Uterus (tissue), 4 donors: ENCODE data around the gene TRAPPC12. TPM values are rescaled to one million over a fixed set of nuclear protein-coding genes. Genes with fewer than 3 reads are reported as not detected.

Source experiments
- DNase-seq, 2 donors: peaks; one replicate each; pipeline ENCODE4 v3.0.0-alpha.2; 2019 to 2020
- H3K27ac ChIP-seq, 2 donors: fragments of 200-600 bp; sonication (generic); 1 replicate in 1 of 2; 2 replicates in 1 of 2; pipeline ENCODE4 v1.5.1; 2016 to 2018
- H3K27me3 ChIP-seq, 2 donors: fragments of 200-600 bp; sonication (generic); one replicate each; pipeline ENCODE4 v1.5.1; 2018 to 2019; ENCODE audit warnings: control low read depth in 1 of 2
- H3K36me3 ChIP-seq, 2 donors: fragments of 200-600 bp; sonication (generic); one replicate each; pipeline ENCODE4 v1.5.1; 2019; ENCODE audit warnings: control low read depth in 1 of 2
- H3K4me1 ChIP-seq, 2 donors: fragments of 200-600 bp; sonication (generic); one replicate each; pipeline ENCODE4 v1.5.1; 2018 to 2019; ENCODE audit warnings: control low read depth in 1 of 2
- H3K4me3 ChIP-seq, 2 donors: fragments of 200-600 bp; sonication (generic); 1 replicate in 1 of 2; 2 replicates in 1 of 2; pipeline ENCODE4 v1.5.1; 2018 to 2019; ENCODE audit warnings: mild to moderate bottlenecking in 1 of 2
- H3K9me3 ChIP-seq, 2 donors: fragments of 200-600 bp; sonication (generic); one replicate each; pipeline ENCODE4 v1.5.1; 2019; ENCODE audit warnings: control low read depth in 1 of 2
- CTCF ChIP-seq, 4 experiments: fragments of 200-600 bp in 2 of 4; fragments of 450-650 bp in 2 of 4; sonication (generic) in 2 of 4; IDR thresholded peaks; one replicate each; pipeline ENCODE4 v1.5.1; 2016 to 2019; ENCODE audit warnings: antibody characterized with exemption in 4 of 4, mild to moderate bottlenecking in 2 of 4, moderate library complexity in 1 of 4
- POLR2A ChIP-seq, 2 donors: fragments of 450-650 bp; IDR thresholded peaks; one replicate each; pipeline ENCODE4 v1.6.1; 2016; ENCODE audit warnings: antibody characterized with exemption in 2 of 2, mild to moderate bottlenecking in 1 of 2, moderate library complexity in 1 of 2
- intact Hi-C: fragments of 100-400 bp; cut with DNase I; formaldehyde crosslinking; loops from one replicate; pipeline ENCODE4 v1.15.1; 2023; ENCODE audit warnings: low total_unique reads
- total RNA-seq, 4 donors: library from RNA; depleted of rRNA in 3 of 4; stranded (reverse); fragments of >200 nt in 3 of 4; gene quantifications; one replicate each; pipeline versions ENCODE4 v1.1.0 to v1.2.4, GENCODE V29; 2014 to 2023
- donor health status: DM: yes; HTN: yes; CAD: no.

The TRAPPC12 gene
- total RNA-seq, 4 donors from 2014 or later, result 15.6 to 149 (median 66.5) TPM

DNA sequence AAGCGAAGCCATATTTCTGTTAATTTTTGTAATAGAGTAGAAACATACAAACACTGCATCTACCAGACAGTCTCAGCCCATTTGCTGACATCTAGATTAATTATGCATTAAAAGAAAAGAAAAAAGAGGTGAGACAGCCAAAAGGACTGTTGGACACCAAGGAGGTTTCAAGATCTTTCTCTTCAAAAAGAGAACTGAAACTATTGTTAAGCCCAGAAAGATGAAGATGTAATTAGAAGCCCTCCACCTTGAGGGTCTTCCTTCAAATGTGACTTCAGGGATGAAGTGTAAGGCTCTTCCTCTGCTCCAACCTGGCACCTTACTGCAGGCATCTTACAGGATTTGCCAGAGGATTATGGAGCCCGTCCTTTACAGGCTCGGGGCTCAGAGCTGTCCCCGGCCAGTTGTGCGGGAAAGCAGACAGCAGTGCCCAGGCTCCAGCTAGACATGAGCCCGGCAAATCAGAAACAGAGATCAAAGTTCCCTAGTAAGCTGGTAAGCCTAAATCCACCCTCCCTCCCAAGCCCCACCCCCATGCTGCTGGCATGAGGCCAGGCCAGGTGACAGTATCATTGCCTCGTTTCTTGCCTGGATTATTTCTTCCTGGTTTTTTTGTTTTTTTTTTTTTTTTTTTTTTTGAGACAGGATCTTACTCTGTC is 101.0 kb downstream of the TRAPPC12 start:
- H3K4me1 ChIP-seq, result no peaks in the 10 kb centered on the region
- H3K9me3 ChIP-seq, result no peaks in the 10 kb centered on the region
- H3K4me3 ChIP-seq, result no peak overlapping the region
- H3K36me3 ChIP-seq, result no peaks in the 10 kb centered on the region
- no peaks in the 10 kb centered on the region for H3K27me3 ChIP-seq
- DNase-seq, result no peak
- TF ChIP-seq POLR2A (IDR thresholded peaks at IDR 0.05), result no peak
- H3K27ac ChIP-seq, result no peak overlapping the region
- intact Hi-C loops, result no loop called here

- no peak overlapping the region for H3K27ac ChIP-seq
- no peaks in the 10 kb centered on the region for H3K27me3 ChIP-seq
- H3K9me3 ChIP-seq, result no peaks in the 10 kb centered on the region
- TF ChIP-seq CTCF (IDR thresholded peaks at IDR 0.05), result no peak
- TF ChIP-seq POLR2A (IDR thresholded peaks at IDR 0.05), result no peak
- DNase-seq, result no peak
- no peaks in the 10 kb centered on the region for H3K36me3 ChIP-seq
- intact Hi-C loops, result no loop called here
- no peaks in the 10 kb centered on the region for H3K4me1 ChIP-seq
- H3K4me3 ChIP-seq, result no peak overlapping the region
Measured at GRCh38 chr2:3481011-3481400, 101.5 kb downstream of the TRAPPC12 start.

- no peaks in the 10 kb centered on the region for H3K4me1 ChIP-seq
- TF ChIP-seq POLR2A (IDR thresholded peaks at IDR 0.05), result no peak
- no peak for TF ChIP-seq CTCF (IDR thresholded peaks at IDR 0.05)
- no peaks in the 10 kb centered on the region for H3K9me3 ChIP-seq
- no peak for DNase-seq
- no peaks in the 10 kb centered on the region for H3K27me3 ChIP-seq
- intact Hi-C loops, result no loop called here
- H3K4me3 ChIP-seq, result no peak overlapping the region
- no peak overlapping the region for H3K27ac ChIP-seq
- H3K36me3 ChIP-seq, result no peaks in the 10 kb centered on the region
Measured at GRCh38 chr2:3481736-3482362, 102.4 kb downstream of the TRAPPC12 start.

DNA sequence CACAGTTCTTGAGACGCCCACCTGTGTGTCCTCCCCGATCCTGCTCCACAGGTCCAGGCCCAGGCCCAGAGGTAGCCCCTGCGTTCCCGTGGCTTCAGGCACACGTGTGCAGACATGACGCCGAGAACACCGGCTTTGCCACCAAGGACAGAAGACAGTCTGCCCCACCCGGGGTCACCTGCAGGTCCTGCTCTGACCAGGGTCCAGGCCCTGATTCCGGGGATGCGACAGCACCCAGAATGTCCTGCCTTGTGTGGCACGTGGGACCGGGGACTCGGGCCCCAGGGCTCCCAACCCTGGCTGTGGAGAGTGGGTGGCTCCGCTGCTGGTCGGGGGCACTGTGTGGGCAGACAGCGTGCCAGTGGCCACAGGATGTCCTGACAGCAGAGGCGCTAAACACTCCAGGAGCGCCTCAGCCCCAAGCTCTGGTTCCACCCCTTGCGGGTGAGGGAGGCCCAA is 102.9 kb downstream of the TRAPPC12 start:
- Histone ChIP-seq H3K4me1 (no peaks in the 10 kb centered on the region), H3K9me3 (no peaks in the 10 kb centered on the region), H3K27ac (no peak overlapping the region), H3K27me3 (no peaks in the 10 kb centered on the region), H3K4me3 (no peak overlapping the region), H3K36me3 (no peaks in the 10 kb centered on the region)
- TF ChIP-seq CTCF (IDR thresholded peaks at IDR 0.05) (no peak), POLR2A (IDR thresholded peaks at IDR 0.05) (no peak)
- peak in 1 of 2 donors; percentile 8 for DNase-seq
- intact Hi-C loops, result no loop called here

DNA sequence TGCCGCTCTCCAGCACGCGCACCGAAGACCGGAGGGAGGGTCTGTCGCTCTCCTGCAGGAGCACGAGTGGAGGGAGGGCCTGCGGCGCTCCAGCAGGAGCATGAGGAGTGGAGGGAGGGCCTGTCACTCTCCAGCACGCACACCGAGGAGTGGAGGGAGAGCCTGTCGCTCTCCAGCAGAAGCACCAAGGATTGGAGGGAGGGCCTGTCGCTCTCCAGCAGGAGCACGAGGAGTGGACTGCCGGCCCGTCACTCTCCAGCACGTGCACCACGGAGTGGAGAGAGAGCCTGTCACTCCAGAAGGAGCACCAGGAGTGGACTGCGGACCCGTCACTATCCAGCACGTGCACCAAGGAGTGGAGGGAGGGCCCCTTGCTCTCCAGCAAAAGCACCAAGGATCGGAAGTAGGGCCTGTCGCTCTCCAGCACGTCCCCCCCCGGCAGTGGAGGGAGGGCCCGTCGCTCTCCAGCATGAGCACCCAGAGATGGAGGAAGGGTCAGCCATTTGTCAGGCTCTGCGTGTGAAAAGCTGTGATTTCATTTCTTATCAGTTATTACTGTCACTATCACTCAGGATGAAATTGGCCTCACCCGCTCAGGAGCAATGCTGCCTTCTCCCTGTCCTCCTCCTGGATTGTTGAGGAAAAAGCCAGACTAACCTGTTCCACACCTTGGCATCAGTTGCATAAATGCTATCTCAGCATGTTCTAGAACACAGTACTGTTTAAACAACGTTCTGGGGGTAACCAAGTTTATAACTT is 103.9 kb downstream of the TRAPPC12 start:
- intact Hi-C loops, result no loop called here
- DNase-seq, result peak; percentile 49 to 78
- no peaks in the 10 kb centered on the region for H3K4me1 ChIP-seq
- H3K4me3 ChIP-seq, result no peak overlapping the region
- no peaks in the 10 kb centered on the region for H3K36me3 ChIP-seq
- H3K27me3 ChIP-seq, result no peaks in the 10 kb centered on the region
- TF ChIP-seq CTCF (IDR thresholded peaks at IDR 0.05) (peak in 1 of 4 experiments; percentile 13), POLR2A (IDR thresholded peaks at IDR 0.05) (no peak)
- no peak overlapping the region for H3K27ac ChIP-seq
- H3K9me3 ChIP-seq, result no peaks in the 10 kb centered on the region
